GM23338 (cell line): ENCODE results near the gene MTOR. TPM values are rescaled to one million over a fixed set of nuclear protein-coding genes. Genes with fewer than 3 reads are reported as not detected.

Experiments
- ATAC-seq: fragments of 200-7000 bp; cut with Tn5 transposase; 3 replicates; pipeline ENCODE4 v1.9.1; 2020
- DNase-seq: peaks from one replicate; pipeline ENCODE4 v3.0.0-alpha.2; 2015; ENCODE audit warnings: low spot score
- H2AFZ ChIP-seq: fragments of 200-600 bp; sonication (generic); 2 replicates; pipeline ENCODE4 v1.8.0; 2016; ENCODE audit warnings: antibody characterized with exemption, mild to moderate bottlenecking, moderate library complexity
- H3F3A ChIP-seq: fragments of 200-600 bp; sonication (generic); replicated peaks from 2 replicates; pipeline ENCODE4 v1.8.0; 2017; ENCODE audit warnings: antibody characterized with exemption, mixed run types, low read depth
- H3K27ac ChIP-seq: fragments of 200-600 bp; sonication (generic); 2 replicates; pipeline ENCODE4 v1.6.1; 2016; ENCODE audit warnings: low read depth
- H3K27me3 ChIP-seq: fragments of 200-600 bp; sonication (generic); 2 replicates; pipeline ENCODE4 v1.8.0; 2016; ENCODE audit warnings: mild to moderate bottlenecking, mixed run types, moderate library complexity; ENCODE audit not compliant: insufficient read depth
- H3K36me3 ChIP-seq: fragments of 200-600 bp; sonication (generic); 2 replicates; pipeline ENCODE4 v1.8.0; 2016; ENCODE audit warnings: mild to moderate bottlenecking; ENCODE audit not compliant: insufficient read depth
- H3K4me1 ChIP-seq: fragments of 200-600 bp; sonication (generic); 2 replicates; pipeline ENCODE4 v1.8.0; 2016; ENCODE audit warnings: mild to moderate bottlenecking, moderate library complexity; ENCODE audit not compliant: insufficient read depth
- H3K4me2 ChIP-seq: fragments of 200-600 bp; sonication (generic); 2 replicates; pipeline ENCODE4 v1.7.1; 2017; ENCODE audit warnings: mixed run types
- H3K4me3 ChIP-seq: fragments of 200-600 bp; sonication (generic); 2 replicates; pipeline ENCODE4 v1.6.1; 2016; ENCODE audit warnings: mixed run types
- H3K79me2 ChIP-seq: fragments of 200-600 bp; sonication (generic); replicated peaks from 2 replicates; pipeline ENCODE4 v1.8.0; 2017; ENCODE audit warnings: mild to moderate bottlenecking; ENCODE audit not compliant: insufficient read depth
- H3K9me2 ChIP-seq: fragments of 200-600 bp; sonication (generic); 2 replicates; pipeline ENCODE4 v1.8.0; 2017; ENCODE audit not compliant: insufficient read depth
- H4K20me1 ChIP-seq: fragments of 200-600 bp; sonication (generic); replicated peaks from 2 replicates; pipeline ENCODE4 v1.8.0; 2017; ENCODE audit warnings: mild to moderate bottlenecking; ENCODE audit not compliant: insufficient read depth
- H3K27ac Mint-ChIP-seq: 2 replicates; pipeline ENCODE4 v1.8.0; 2020; ENCODE audit warnings: inconsistent platforms, mild to moderate bottlenecking, moderate library complexity, mixed read lengths
- H3K27me3 Mint-ChIP-seq: 3 replicates; pipeline ENCODE4 v1.8.0; 2022; ENCODE audit warnings: low read depth, mild to moderate bottlenecking, moderate library complexity, mixed read lengths, inconsistent platforms; ENCODE audit not compliant: insufficient read depth, poor library complexity
- H3K36me3 Mint-ChIP-seq: 3 replicates; pipeline ENCODE4 v1.8.0; 2021; ENCODE audit warnings: low read depth, mild to moderate bottlenecking, inconsistent platforms, moderate library complexity, mixed read lengths
- H3K4me1 Mint-ChIP-seq: 3 replicates; pipeline ENCODE4 v1.8.0; 2020; ENCODE audit warnings: mild to moderate bottlenecking, inconsistent platforms, mixed read lengths
- H3K4me3 Mint-ChIP-seq: 3 replicates; pipeline ENCODE4 v1.8.0; 2021; ENCODE audit warnings: moderate library complexity, mild to moderate bottlenecking, inconsistent platforms, mixed read lengths
- H3K9me3 Mint-ChIP-seq: 3 replicates; pipeline ENCODE4 v1.8.0; 2020; ENCODE audit warnings: moderate library complexity, mild to moderate bottlenecking, inconsistent platforms, mixed read lengths
- CREB1 ChIP-seq: fragments of 250-450 bp; sonication (Bioruptor Pico); IDR thresholded peaks from 2 replicates; pipeline ENCODE4 v1.5.0; 2020; ENCODE audit warnings: low read depth, mild to moderate bottlenecking, moderate library complexity
- EZH2 ChIP-seq: fragments of 200-600 bp; sonication (generic); IDR thresholded peaks from one replicate; pipeline ENCODE4 v1.8.0; 2017; ENCODE audit warnings: antibody characterized with exemption, mild to moderate bottlenecking, low read depth; ENCODE audit not compliant: unreplicated experiment
- EZH2phosphoT487 ChIP-seq: fragments of 200-600 bp; sonication (generic); IDR thresholded peaks from one replicate; pipeline ENCODE4 v1.8.1; 2018; ENCODE audit warnings: antibody characterized with exemption; ENCODE audit not compliant: unreplicated experiment
- JUNB ChIP-seq: IDR thresholded peaks from one replicate; pipeline ENCODE4 v1.6.1; 2016; ENCODE audit warnings: antibody characterized with exemption; ENCODE audit not compliant: unreplicated experiment
- NANOG ChIP-seq: IDR thresholded peaks from 2 replicates; pipeline ENCODE4 v1.6.1; 2016; ENCODE audit warnings: antibody characterized with exemption, borderline replicate concordance
- POLR2AphosphoS5 ChIP-seq: IDR thresholded peaks from 2 replicates; pipeline ENCODE4 v1.6.1; 2016; ENCODE audit warnings: antibody characterized with exemption, low read depth
- STAT1 ChIP-seq: IDR thresholded peaks from one replicate; pipeline ENCODE4 v1.6.1; 2016; ENCODE audit warnings: antibody characterized with exemption; ENCODE audit not compliant: unreplicated experiment
- ZNF114 ChIP-seq: fragments of 250-450 bp; sonication (Bioruptor Pico); IDR thresholded peaks from 2 replicates; pipeline ENCODE4 v1.5.0; 2020; ENCODE audit warnings: mild to moderate bottlenecking, moderate library complexity
- ZNF331 ChIP-seq: fragments of 250-450 bp; sonication (Bioruptor Pico); IDR thresholded peaks from 2 replicates; pipeline ENCODE4 v1.5.0; 2020; ENCODE audit warnings: low read depth, mild to moderate bottlenecking, moderate library complexity
- polyA plus RNA-seq: library from polyadenylated mRNA; unstranded; fragments of >200 nt; fragmentation: Nextera tagmentation; extraction: Ambion mirVana; gene quantifications from 2 replicates; pipeline ENCODE4 v1.2.1, GENCODE V29; 2016
- total RNA-seq: library from RNA; depleted of rRNA; stranded (reverse); fragments of >200 nt; shearing (Covaris generic); gene quantifications from 2 replicates; pipeline ENCODE4 v1.2.3, GENCODE V29; 2014
- TF ChIP-seq, protein P1 (sequence below), 2 experiments: fragments of 200-600 bp in 1 of 2; sonication (generic) in 1 of 2; conservative IDR thresholded peaks; 2 replicates each; pipeline versions ENCODE4 v1.5.1 to v1.6.1; 2016 to 2017; ENCODE audit warnings: antibody characterized with exemption in 2 of 2, low read depth in 2 of 2, mild to moderate bottlenecking in 2 of 2, moderate library complexity in 1 of 2
- TF ChIP-seq, protein P2 (sequence below): fragments of 250-450 bp; sonication (Bioruptor Pico); IDR thresholded peaks from 2 replicates; pipeline ENCODE4 v1.5.0; 2020; ENCODE audit warnings: mild to moderate bottlenecking, moderate library complexity
- TF ChIP-seq, protein P3 (sequence below): IDR thresholded peaks from one replicate; pipeline ENCODE4 v1.6.1; 2018; ENCODE audit warnings: antibody characterized with exemption; ENCODE audit not compliant: unreplicated experiment
- TF ChIP-seq, protein P4 (sequence below): IDR thresholded peaks from 2 replicates; pipeline ENCODE4 v1.6.1; 2016; ENCODE audit warnings: antibody characterized with exemption

MTOR gene
- total and polyA plus RNA-seq, 2 experiments from 2014 or later = 22.8 to 98.0 TPM

DNA sequence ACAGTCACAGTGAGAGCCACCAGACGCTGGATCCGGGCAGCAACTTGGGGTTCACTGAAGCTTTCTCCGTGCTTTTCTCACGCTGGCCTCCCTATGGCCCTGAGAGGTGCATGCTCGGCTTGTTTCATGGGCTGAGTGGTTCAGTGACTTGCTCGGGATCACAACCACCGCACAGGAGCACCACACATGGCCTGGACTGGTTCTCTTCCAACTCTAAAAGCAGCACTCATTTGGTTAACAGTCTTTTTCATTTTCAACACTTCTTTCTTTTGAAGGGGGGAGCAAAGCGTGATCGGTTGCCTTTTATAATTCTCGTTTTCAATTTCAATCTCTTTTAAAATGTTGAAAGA is 36.8 kb upstream of the MTOR start:
- H3K27me3 Mint-ChIP-seq = peaks cover 13% of the 10 kb centered on the region
- no peak for DNase-seq
- Histone ChIP-seq H3F3A (0 out of 2 replicates have a peak, but pooled peaks cover 5% of the 10 kb centered on the region), H4K20me1 (no peaks in the 10 kb centered on the region), H3K9me2 (no peaks in the 10 kb centered on the region; the same call in 1 of the 2 replicates), H3K27ac (peak overlapping the region; percentile 91), H3K4me1 (peaks cover 15% of the 10 kb centered on the region), H3K79me2 (no peaks in the 10 kb centered on the region), H3K4me3 (no peak overlapping the region), H3K4me2 (no peak overlapping the region), H3K36me3 (no peaks in the 10 kb centered on the region), H3K27me3 (no peaks in the 10 kb centered on the region), H2AFZ (no peak overlapping the region)
- TF ChIP-seq, protein P1, sequence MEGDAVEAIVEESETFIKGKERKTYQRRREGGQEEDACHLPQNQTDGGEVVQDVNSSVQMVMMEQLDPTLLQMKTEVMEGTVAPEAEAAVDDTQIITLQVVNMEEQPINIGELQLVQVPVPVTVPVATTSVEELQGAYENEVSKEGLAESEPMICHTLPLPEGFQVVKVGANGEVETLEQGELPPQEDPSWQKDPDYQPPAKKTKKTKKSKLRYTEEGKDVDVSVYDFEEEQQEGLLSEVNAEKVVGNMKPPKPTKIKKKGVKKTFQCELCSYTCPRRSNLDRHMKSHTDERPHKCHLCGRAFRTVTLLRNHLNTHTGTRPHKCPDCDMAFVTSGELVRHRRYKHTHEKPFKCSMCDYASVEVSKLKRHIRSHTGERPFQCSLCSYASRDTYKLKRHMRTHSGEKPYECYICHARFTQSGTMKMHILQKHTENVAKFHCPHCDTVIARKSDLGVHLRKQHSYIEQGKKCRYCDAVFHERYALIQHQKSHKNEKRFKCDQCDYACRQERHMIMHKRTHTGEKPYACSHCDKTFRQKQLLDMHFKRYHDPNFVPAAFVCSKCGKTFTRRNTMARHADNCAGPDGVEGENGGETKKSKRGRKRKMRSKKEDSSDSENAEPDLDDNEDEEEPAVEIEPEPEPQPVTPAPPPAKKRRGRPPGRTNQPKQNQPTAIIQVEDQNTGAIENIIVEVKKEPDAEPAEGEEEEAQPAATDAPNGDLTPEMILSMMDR (conservative IDR thresholded peaks at IDR 0.05; ENCODE audit: low read depth in 2 of 2) = no peak
- no peak for TF ChIP-seq NANOG
- TF ChIP-seq ZNF114 (CRISPR knock-in tag) = no peak
- no peak for TF ChIP-seq EZH2phosphoT487
- TF ChIP-seq ZNF331 = no peak
- TF ChIP-seq CREB1 (CRISPR knock-in tag) = no peak
- TF ChIP-seq, protein P2, sequence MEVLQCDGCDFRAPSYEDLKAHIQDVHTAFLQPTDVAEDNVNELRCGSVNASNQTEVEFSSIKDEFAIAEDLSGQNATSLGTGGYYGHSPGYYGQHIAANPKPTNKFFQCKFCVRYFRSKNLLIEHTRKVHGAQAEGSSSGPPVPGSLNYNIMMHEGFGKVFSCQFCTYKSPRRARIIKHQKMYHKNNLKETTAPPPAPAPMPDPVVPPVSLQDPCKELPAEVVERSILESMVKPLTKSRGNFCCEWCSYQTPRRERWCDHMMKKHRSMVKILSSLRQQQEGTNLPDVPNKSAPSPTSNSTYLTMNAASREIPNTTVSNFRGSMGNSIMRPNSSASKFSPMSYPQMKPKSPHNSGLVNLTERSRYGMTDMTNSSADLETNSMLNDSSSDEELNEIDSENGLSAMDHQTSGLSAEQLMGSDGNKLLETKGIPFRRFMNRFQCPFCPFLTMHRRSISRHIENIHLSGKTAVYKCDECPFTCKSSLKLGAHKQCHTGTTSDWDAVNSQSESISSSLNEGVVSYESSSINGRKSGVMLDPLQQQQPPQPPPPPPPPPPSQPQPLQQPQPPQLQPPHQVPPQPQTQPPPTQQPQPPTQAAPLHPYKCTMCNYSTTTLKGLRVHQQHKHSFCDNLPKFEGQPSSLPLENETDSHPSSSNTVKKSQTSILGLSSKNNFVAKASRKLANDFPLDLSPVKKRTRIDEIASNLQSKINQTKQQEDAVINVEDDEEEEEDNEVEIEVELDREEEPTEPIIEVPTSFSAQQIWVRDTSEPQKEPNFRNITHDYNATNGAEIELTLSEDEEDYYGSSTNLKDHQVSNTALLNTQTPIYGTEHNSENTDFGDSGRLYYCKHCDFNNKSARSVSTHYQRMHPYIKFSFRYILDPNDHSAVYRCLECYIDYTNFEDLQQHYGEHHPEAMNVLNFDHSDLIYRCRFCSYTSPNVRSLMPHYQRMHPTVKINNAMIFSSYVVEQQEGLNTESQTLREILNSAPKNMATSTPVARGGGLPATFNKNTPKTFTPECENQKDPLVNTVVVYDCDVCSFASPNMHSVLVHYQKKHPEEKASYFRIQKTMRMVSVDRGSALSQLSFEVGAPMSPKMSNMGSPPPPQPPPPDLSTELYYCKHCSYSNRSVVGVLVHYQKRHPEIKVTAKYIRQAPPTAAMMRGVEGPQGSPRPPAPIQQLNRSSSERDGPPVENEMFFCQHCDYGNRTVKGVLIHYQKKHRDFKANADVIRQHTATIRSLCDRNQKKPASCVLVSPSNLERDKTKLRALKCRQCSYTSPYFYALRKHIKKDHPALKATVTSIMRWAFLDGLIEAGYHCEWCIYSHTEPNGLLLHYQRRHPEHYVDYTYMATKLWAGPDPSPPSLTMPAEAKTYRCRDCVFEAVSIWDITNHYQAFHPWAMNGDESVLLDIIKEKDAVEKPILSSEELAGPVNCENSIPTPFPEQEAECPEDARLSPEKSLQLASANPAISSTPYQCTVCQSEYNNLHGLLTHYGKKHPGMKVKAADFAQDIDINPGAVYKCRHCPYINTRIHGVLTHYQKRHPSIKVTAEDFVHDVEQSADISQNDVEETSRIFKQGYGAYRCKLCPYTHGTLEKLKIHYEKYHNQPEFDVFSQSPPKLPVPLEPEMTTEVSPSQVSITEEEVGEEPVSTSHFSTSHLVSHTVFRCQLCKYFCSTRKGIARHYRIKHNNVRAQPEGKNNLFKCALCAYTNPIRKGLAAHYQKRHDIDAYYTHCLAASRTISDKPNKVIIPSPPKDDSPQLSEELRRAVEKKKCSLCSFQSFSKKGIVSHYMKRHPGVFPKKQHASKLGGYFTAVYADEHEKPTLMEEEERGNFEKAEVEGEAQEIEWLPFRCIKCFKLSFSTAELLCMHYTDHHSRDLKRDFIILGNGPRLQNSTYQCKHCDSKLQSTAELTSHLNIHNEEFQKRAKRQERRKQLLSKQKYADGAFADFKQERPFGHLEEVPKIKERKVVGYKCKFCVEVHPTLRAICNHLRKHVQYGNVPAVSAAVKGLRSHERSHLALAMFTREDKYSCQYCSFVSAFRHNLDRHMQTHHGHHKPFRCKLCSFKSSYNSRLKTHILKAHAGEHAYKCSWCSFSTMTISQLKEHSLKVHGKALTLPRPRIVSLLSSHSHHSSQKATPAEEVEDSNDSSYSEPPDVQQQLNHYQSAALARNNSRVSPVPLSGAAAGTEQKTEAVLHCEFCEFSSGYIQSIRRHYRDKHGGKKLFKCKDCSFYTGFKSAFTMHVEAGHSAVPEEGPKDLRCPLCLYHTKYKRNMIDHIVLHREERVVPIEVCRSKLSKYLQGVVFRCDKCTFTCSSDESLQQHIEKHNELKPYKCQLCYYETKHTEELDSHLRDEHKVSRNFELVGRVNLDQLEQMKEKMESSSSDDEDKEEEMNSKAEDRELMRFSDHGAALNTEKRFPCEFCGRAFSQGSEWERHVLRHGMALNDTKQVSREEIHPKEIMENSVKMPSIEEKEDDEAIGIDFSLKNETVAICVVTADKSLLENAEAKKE (CRISPR knock-in tag) = no peak
- no peak for TF ChIP-seq STAT1
- TF ChIP-seq, protein P3, sequence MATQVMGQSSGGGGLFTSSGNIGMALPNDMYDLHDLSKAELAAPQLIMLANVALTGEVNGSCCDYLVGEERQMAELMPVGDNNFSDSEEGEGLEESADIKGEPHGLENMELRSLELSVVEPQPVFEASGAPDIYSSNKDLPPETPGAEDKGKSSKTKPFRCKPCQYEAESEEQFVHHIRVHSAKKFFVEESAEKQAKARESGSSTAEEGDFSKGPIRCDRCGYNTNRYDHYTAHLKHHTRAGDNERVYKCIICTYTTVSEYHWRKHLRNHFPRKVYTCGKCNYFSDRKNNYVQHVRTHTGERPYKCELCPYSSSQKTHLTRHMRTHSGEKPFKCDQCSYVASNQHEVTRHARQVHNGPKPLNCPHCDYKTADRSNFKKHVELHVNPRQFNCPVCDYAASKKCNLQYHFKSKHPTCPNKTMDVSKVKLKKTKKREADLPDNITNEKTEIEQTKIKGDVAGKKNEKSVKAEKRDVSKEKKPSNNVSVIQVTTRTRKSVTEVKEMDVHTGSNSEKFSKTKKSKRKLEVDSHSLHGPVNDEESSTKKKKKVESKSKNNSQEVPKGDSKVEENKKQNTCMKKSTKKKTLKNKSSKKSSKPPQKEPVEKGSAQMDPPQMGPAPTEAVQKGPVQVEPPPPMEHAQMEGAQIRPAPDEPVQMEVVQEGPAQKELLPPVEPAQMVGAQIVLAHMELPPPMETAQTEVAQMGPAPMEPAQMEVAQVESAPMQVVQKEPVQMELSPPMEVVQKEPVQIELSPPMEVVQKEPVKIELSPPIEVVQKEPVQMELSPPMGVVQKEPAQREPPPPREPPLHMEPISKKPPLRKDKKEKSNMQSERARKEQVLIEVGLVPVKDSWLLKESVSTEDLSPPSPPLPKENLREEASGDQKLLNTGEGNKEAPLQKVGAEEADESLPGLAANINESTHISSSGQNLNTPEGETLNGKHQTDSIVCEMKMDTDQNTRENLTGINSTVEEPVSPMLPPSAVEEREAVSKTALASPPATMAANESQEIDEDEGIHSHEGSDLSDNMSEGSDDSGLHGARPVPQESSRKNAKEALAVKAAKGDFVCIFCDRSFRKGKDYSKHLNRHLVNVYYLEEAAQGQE = no peak
- TF ChIP-seq JUNB = no peak
- TF ChIP-seq, protein P4, sequence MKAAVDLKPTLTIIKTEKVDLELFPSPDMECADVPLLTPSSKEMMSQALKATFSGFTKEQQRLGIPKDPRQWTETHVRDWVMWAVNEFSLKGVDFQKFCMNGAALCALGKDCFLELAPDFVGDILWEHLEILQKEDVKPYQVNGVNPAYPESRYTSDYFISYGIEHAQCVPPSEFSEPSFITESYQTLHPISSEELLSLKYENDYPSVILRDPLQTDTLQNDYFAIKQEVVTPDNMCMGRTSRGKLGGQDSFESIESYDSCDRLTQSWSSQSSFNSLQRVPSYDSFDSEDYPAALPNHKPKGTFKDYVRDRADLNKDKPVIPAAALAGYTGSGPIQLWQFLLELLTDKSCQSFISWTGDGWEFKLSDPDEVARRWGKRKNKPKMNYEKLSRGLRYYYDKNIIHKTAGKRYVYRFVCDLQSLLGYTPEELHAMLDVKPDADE = no peak
- TF ChIP-seq POLR2AphosphoS5 = no peak
- TF ChIP-seq EZH2 = no peak
- ATAC-seq = peak; percentile 67
- H3K27ac Mint-ChIP-seq = peak overlapping the region; percentile 87
- peaks cover 14% of the 10 kb centered on the region for H3K36me3 Mint-ChIP-seq
- H3K4me1 Mint-ChIP-seq = peaks cover 11% of the 10 kb centered on the region
- no peak overlapping the region for H3K4me3 Mint-ChIP-seq
- no peaks in the 10 kb centered on the region for H3K9me3 Mint-ChIP-seq
